HL-60 (cell line): Measurements from ENCODE around the gene CCNB1IP1.
A peak's percentile ranks its signal among the peaks of the same experiment; 100 is the strongest.

ENCODE experiments used
- DNase-seq, 2 experiments: peaks; one replicate each; pipeline ENCODE4 v3.0.0-alpha.2; 2010 to 2020; ENCODE audit warnings: low read depth in 1 of 2, low spot score in 1 of 2
- H3K27ac ChIP-seq: fragments of 250-450 bp; sonication (Bioruptor Pico); replicated peaks from 2 replicates; pipeline ENCODE4 v1.5.1; 2020; ENCODE audit warnings: mild to moderate bottlenecking, moderate library complexity
- H3K27me3 ChIP-seq: fragments of 250-450 bp; sonication (Bioruptor Pico); 2 replicates; pipeline ENCODE4 v1.5.1; 2021; ENCODE audit warnings: mild to moderate bottlenecking, moderate library complexity; ENCODE audit not compliant: insufficient read depth, poor library complexity, severe bottlenecking
- H3K4me3 ChIP-seq: replicated peaks from 2 replicates; pipeline ENCODE4 v1.5.1; 2011; ENCODE audit warnings: mild to moderate bottlenecking, control low read depth, low read length; ENCODE audit not compliant: insufficient read depth
- CTCF ChIP-seq: IDR thresholded peaks from one replicate; pipeline ENCODE4 v1.5.1; 2011; ENCODE audit warnings: low read length, control low read depth, inconsistent platforms; ENCODE audit not compliant: insufficient read depth
- GABPA ChIP-seq: IDR thresholded peaks from 2 replicates; pipeline ENCODE4 v1.6.1; 2012; ENCODE audit warnings: low read depth
- POLR2AphosphoS5 ChIP-seq: IDR thresholded peaks from 2 replicates; pipeline ENCODE4 v1.6.1; 2012; ENCODE audit warnings: low read depth
- REST ChIP-seq: IDR thresholded peaks from 2 replicates; pipeline ENCODE4 v1.6.1; 2012; ENCODE audit warnings: low read depth; ENCODE audit not compliant: insufficient replicate concordance
- SPI1 ChIP-seq: IDR thresholded peaks from 2 replicates; pipeline ENCODE4 v1.6.1; 2012; ENCODE audit warnings: low read depth, mild to moderate bottlenecking, borderline replicate concordance
- long read RNA-seq: library from polyadenylated mRNA; unstranded; transcript quantifications from one replicate; pipeline ENCODE4 v2.0.0, GENCODE V29; 2020

CCNB1IP1 gene
- long read RNA-seq, transcript CCNB1IP1-214 (8 exons, 1,294 nt) = minor isoform, 15 of 1,501 reads
- long read RNA-seq, transcript CCNB1IP1-201 (6 exons, 1,305 nt) = minor isoform, 5 of 1,501 reads
- long read RNA-seq, transcript CCNB1IP1-202 (7 exons, 1,479 nt) = major isoform, 1,296 of 1,501 reads
- long read RNA-seq, partial matches to known transcripts = 130 of 1,501 reads
- long read RNA-seq, other reads (novel, unspliced or antisense) = 50 of 1,501 reads

- Histone ChIP-seq H3K27me3 (no peaks in the 10 kb centered on the region), H3K27ac (peak within 1 kb of the TSS; percentile 66)
Observed at GRCh38 chr14:20332788-20333493, at the start of gene CCNB1IP1. TSS of gene CCNB1IP1 (minus strand) at chr14:20333279. CDS start at chr14:20316523, 16,756 bp downstream.

GRCh38 chr14:20382526-20382925 is 49.4 kb upstream of the CCNB1IP1 start:
- TF ChIP-seq POLR2AphosphoS5 (no peak), REST (no peak), CTCF (no peak), GABPA (no peak), SPI1 (no peak)

More at GRCh38 chr14:20332788-20333493, at the start of gene CCNB1IP1:
- peak; percentile 86 to 92 for DNase-seq
- peak within 1 kb of the TSS; percentile 52 for H3K4me3 ChIP-seq
- peak; percentile 57; the same call in 1 of the 2 replicates for TF ChIP-seq SPI1
- no peak for TF ChIP-seq POLR2AphosphoS5
- no peak for TF ChIP-seq GABPA
- no peak for TF ChIP-seq CTCF
- peak; percentile 16 for TF ChIP-seq REST

GRCh38 chr14:20381341-20381740 is 48.3 kb upstream of the CCNB1IP1 start:
- Histone ChIP-seq H3K4me3 (no peak overlapping the region), H3K27ac (no peak overlapping the region), H3K27me3 (no peaks in the 10 kb centered on the region)
- DNase-seq = no peak
- TF ChIP-seq REST = no peak

More at GRCh38 chr14:20382526-20382925, 49.4 kb upstream of the CCNB1IP1 start:
- H3K4me3 ChIP-seq = no peak overlapping the region
- DNase-seq = no peak
- H3K27me3 ChIP-seq = no peaks in the 10 kb centered on the region
- no peak overlapping the region for H3K27ac ChIP-seq
